Posterior vena cava (tissue), 2 donors: ENCODE results near the gene THAP7. TPM values are rescaled to one million over a fixed set of nuclear protein-coding genes. Genes with fewer than 3 reads are reported as not detected.

Experiments
- DNase-seq: peaks from one replicate; pipeline ENCODE4 v3.0.0-alpha.2; 2020; ENCODE audit warnings: low spot score
- intact Hi-C, 2 donors: fragments of 100-400 bp; cut with DNase I; formaldehyde crosslinking; loops; one replicate each; pipeline versions ENCODE4 v1.14.1 to v1.14.2; 2022 to 2023
- total RNA-seq, 2 donors: library from RNA; stranded (reverse); fragmentation: NEBNext Ultra II Directional; extraction: Animal tissue kit (Norgen Biotek cat#: 25700); gene quantifications; one replicate each; pipeline ENCODE4 v1.2.1, GENCODE V29; 2021
- donor health status: DM: yes; HTN: yes; CAD: no.
- donor health status: DM: yes; HTN: yes; CAD: no.

THAP7 gene
- total RNA-seq, 2 donors from 2014 or later, result 16.4 to 20.5 TPM

DNA sequence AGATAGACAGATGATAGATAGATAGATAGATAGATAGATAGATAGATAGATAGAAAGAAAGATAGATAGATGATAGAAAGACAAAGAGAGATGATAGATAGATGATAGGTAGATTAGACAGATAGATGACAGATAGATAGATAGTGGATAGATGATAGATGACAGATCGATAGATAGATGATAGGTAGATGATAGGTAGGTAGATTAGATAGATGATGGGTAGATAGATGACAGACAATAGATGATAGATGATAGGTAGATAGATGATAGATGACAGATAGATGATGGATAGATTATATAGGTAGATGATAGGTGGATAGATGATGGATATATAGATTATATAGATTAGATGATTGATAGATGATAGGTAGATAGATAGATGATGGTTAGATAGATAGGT is 15.6 kb downstream of the THAP7 start:
- DNase-seq, result no peak
- intact Hi-C loops, result no loop called here

DNA sequence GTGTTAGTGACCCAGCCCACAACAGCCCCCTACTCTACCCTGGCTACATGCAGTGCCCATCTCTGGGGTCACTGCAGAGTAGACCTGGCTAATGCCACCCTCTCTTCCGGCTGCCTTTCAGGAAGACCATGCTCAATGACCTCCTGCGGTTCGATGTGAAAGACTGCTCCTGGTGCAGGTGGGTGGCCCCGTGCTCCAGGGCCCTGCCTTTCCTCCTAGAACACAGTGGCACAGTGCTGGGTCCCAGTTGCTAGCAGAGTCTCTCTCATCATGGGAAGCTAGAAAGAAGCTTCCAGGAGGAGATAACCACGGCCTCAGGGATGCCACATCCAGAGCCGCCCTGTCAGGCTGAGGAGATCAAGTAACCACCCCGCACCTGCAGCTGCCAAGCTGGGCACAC is 16.2 kb downstream of the THAP7 start:
- intact Hi-C loops, result no loop called here

DNA sequence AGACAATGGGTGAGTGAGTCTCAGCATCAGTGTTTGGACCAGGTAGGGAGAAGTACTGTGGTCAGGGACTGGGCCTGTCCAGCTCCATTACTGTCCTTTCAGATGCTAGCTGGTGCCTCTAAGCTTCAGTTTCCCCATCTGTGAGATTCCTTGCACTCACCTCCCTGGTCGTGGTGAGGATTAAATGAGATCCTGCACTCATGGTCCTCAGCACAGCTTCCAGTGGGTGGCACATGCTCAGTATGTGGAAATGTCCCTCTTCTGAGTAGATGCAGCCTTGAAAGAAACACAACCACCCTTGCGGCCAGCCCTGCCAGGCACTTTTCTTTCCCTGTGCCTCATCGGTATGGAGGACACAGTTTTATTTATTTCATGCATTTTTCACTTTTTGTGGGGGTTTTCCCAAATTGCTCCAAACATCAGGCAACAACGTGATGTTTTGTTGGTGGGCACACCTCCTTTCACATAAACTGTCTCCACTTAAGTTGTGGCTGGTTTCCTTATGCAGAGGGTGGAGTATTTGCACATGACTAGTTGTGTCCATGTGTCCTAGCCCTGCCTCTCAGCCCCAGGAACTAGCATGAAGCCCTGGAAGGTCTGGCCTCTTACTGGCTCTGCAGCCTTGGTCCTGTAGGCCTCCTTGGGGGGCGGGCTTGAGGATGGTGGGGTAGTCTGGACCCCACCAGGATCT is 18.7 kb downstream of the THAP7 start:
- intact Hi-C loops, result no loop called here

More for the DNA sequence above, 16.2 kb downstream of the THAP7 start:
- no peak for DNase-seq

DNA sequence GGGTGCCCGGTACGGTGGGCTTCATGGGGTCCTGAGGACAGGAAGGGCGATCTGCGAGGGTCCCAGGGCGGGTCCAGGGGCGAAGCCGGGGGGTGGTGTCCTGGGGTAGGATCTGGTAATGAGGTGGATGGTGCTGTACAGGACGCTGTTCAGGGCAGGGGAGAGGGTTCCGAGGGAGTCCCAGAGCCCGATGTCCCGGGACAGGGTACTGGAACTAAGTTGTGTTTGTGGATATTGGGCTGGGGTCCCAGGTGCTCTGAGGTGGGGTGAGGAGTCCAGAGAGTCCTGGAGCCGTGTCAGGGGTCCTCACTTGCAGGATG is 19.4 kb downstream of the THAP7 start:
- DNase-seq, result no peak
- intact Hi-C loops, result no loop called here

More for the DNA sequence above, 18.7 kb downstream of the THAP7 start:
- no peak for DNase-seq

DNA sequence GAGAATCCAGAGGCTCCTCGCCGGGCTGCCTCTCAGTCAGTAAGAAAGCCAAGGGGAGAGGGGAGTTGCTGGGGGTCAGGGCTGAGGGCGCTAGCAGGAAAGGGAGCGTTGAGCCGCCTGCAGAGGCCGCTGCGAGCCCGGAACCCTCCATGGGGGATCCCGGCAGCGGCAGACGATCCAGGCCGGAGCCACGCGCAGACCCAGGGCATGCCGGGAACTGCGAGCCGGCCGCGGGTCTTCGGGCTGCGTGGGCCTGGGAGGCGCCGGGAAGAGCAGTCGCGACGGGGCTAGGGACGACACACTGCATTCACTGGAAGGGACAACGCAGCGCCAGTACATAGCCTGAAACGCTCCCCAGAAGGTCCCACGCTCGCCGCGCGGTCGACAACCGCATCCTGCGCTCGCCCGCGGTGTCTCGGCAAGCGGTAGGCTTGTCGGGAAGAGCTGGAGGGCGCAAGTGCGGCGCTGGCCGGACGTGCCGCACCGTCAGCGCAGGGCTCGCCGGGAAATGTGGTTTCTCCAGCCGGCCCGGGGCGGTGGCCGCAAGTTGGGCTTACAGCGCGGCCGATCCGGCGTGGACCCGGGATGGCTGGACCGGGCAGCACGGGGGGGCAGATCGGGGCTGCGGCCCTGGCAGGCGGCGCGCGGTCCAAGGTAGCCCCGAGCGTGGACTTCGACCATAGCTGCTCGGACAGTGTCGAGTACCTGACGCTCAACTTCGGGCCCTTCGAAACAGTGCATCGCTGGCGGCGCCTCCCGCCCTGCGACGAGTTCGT is 19.9 kb downstream of the THAP7 start, which contains the start of gene LZTR1:
TSS of gene LZTR1 (plus strand) at position 511 of the 776 bp plus-strand sequence. CDS start at position 586, 75 bp downstream.
- intact Hi-C loops, result no loop called here
- peak; percentile 96 for DNase-seq

DNA sequence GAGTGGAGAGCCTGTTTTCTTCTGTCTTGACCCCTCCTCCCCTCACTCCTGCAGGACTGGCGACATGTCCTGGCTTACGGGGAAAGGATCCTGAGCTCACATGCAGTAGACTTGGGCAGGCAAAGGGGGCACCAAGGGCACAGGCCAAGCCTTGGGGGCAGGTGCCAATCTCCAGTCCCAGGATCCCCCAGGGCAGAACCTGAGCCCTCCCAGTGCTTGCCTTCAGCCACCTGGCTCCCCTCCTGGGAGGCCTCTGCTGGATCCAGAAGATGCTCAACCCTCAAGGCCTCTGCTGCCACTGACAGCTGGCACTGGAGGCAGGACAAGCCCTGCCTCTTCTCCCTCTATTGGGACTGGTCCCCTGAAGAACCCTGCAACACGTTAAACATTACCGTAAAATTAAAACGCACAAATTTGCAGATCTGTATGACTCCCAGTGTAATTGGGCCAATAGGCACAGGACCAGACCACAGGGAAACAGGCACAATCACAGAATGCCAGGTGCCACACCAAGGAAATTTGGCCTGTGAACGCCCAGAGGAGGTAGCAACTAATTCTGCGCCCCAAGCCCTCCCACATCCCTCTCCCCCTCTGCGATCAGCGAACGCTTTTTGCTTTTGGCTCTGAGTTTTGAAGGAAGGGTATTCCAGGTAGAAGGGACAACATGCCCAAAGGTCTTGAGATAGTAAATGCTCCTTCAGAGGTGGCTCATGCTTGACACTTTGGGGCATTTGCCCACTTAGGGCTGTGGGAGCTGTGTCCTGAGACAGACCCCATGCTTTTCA is 20.8 kb downstream of the THAP7 start:
- intact Hi-C loops, result no loop called here

DNA sequence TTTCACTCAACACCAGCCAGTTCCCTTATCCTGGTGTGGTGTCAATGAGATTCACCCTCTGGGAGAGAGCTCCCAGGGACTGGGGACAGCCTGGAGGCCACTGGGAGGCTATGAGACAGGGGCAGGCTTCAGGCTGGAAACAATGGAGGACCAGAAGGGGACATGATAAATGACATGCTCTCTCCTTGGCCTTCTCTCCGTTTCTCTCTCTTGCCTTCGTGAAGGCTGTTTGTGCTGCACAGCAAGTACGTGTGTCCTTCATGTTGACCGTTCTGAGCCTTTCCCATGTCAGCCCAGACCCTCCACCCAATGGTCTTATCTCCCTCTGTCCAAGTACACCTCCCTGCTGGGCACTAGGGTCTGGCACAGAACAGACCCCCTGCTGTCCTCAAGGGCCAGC is 21.4 kb downstream of the THAP7 start:
- DNase-seq, result no peak
- intact Hi-C loops, result no loop called here

More for the DNA sequence above, 20.8 kb downstream of the THAP7 start:
- DNase-seq, result no peak

DNA sequence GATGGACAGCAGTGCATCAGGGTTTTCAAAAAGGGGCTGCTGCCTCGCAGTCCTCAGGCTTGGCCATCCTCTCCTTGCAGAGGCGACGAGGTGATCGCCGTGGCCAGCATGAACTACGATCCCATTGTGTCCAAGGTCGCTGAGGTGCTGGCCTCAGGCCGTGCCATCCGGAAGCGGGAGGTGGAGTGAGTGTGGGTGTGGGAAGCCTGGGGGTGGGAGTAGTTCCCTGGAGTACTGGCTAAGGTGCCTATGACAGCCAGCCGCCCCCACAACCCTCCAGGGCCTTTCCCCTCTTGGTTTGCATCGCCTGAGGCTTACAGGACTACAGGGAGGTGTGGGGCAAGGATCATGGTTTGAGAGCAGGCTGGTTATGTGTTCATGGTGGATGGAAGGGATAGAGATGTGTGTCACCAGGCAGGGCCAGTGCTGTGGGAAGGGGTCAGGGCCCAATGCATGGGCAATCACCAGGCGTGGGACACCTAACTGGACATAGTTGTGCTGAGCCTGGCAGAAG is 21.9 kb downstream of the THAP7 start:
- intact Hi-C loops, result no loop called here

DNA sequence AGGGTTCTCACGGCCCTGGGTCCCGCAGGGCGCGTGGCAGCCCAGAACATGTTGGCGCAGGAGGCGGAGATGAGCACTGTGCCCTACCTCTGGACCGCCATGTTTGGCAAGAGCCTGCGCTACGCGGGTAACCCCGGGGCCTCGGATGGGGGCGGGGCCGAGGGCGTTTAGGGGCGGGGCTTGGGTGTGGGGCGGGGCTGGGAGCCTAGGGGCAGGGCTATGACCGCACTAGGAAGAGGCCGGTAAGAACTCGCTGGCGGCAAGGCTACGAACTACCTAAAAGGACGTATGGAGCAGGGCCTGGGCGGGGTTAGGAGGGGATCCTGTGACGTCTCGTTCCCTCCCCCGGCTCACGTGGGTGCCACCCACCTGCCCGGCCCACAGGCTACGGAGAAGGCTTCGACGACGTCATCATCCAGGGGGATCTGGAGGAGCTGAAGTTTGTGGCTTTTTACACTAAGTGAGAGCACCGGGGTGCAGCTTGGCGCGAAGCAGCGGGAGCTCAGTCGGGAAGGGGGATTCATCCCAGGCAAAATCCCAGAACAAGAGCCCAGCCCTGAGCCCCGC is 22.6 kb downstream of the THAP7 start:
- DNase-seq, result peak; percentile 91
- intact Hi-C loops, result no loop called here

More for the DNA sequence above, 21.9 kb downstream of the THAP7 start:
- DNase-seq, result no peak

DNA sequence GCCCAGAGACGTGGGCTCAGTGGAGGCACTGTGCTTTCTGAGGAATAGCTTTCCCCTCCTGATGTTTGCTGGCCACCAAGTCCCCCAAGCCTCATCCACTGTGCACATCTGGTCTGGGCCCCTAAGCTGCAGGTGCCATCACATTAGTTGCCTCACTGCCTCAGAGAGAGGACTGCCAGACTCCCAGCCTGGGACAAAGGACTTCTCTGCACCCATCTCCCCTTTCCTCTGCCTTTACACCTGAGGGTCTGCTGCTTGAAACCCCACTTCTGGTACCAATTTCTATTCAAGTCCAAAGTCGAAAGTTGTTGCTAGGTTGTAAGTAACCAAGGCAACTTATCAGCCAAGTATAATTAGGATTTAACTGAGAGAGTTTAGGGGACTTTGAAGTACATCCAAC is 23.5 kb downstream of the THAP7 start:
- no peak for DNase-seq
- intact Hi-C loops, result no loop called here

DNA sequence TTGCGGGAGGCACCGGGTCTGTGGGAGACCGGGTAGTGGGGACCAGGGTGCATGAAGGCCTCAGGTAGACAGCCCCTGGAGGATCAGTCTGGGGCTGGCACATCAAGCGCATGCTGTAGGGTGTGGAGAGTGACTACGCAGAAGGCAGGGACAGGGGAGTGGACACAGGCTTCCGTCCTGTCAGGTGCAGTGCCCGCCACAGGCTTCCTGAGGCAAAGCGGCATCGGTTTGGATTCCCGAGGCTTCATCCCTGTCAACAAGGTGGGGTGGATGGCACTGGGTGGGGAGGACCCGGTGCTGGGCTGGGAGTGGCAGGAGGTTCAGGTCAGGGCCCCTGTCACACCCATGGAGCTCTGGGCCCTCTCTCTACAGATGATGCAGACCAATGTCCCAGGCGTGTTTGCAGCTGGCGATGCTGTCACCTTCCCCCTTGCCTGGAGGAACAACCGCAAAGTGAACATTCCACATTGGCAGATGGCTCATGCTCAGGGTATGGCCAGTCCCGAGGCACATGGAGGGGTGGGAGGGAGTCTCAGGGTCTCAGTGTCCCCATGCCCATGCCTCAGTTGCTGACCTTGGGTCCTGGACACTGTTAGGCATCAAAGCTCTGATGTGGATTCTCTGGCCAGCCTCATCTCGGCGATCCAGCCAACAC is 24.3 kb downstream of the THAP7 start:
- no peak for DNase-seq
- intact Hi-C loops, result no loop called here

DNA sequence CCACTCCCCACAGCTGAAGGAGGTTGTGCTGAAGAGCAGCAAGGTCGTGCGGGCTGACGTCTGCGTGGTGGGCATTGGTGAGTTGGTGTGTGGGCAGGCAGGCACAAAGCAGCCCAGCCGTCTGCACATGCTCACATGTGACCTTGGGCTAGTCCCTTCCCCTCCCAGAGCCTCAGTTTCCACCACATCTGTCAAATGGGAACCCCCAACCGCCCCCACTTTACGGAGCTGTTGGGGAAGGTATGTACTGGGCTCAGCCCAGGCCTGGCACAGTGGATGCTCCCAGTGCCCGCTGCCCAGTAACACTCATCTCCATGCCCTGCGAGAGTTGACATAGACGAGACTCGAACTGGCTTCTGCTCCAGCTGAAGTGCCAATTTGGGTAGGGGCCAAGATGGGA is 24.9 kb downstream of the THAP7 start:
- intact Hi-C loops, result no loop called here
- no peak for DNase-seq

DNA sequence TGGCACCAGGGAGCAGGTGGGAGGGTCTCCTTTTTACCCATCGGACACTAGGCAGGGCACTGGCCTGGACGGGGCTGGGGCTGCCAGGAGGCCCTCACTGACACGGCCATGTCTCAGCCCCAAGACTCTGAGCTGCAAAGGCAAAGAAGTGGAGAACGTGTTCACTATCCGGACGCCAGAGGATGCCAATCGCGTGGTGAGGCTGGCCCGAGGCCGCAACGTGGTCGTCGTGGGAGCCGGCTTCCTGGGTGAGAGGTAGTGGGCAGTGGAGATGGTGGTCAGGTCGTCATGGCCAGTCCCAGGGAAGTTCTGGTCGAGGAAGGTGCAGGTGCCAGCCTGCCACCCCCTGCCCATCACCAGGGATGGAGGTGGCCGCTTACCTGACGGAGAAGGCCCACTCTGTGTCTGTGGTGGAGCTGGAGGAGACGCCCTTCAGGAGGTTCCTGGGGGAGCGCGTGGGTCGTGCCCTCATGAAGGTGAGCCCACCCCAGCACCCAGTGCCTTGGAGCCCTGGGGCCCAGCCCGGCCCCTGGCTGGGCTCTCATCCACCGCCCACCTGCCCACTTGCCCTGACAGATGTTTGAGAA is 25.5 kb downstream of the THAP7 start:
- DNase-seq, result no peak
- intact Hi-C loops, result no loop called here

DNA sequence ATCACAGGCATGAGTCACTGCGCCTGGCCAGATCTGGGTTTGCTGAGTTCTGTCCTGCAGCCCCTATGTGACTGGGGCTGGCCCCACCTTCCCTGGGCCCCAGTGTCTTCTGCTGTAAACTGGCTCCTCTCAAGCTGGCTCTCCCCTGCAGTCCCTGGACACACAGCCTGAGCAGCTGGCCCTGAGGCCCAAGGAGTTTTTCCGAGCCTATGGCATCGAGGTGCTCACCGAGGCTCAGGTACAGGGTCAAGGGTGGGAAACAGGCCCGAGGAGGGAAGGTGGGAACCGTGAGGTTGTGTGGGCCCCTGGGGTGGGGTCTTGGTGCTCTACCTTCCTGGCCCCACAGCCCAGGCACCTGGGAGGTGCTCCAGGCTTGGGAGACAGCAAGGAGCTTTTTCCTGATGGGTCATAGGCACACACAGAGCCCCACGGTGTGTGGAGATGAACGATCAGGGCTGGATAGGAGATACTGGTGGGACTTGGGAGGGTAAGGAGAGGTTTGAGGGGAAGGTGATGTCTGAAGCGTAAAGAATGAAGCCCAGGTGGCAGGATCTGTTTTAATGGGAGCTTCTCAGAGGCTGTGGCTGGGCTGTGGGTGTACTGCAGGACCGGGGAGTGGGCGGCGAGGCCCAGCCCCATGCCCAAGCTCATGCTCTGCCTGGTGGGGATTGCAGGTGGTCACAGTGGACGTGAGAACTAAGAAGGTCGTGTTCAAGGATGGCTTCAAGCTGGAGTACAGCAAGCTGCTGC is 26.2 kb downstream of the THAP7 start:
- DNase-seq, result no peak
- intact Hi-C loops, result no loop called here

DNA sequence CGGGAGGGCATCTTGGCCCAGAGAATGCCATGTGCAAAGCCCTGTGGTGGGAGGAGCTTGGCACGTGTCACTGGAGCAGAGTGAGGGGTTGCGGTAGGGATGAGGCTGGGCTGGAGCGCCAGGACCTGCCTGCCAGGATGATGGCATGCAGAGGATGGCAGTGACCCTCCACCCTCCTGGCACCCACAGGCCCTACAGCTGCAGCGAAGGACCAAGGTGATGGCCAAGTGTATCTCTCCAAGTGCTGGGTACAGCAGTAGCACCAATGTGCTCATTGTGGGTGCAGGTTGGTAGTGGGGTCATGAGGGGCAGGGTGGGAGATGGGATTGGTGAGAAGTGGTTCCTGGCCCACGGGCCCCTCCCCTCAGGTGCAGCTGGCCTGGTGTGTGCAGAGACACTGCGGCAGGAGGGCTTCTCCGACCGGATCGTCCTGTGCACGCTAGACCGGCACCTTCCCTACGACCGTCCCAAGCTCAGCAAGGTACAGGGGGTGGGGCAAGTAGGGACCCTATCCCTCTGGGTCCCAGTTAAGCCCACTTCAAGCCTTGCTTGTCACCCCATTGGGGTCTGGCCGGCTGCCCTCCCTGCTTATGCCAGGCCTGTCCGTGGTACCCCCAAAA is 27.5 kb downstream of the THAP7 start:
- DNase-seq, result no peak
- intact Hi-C loops, result no loop called here

DNA sequence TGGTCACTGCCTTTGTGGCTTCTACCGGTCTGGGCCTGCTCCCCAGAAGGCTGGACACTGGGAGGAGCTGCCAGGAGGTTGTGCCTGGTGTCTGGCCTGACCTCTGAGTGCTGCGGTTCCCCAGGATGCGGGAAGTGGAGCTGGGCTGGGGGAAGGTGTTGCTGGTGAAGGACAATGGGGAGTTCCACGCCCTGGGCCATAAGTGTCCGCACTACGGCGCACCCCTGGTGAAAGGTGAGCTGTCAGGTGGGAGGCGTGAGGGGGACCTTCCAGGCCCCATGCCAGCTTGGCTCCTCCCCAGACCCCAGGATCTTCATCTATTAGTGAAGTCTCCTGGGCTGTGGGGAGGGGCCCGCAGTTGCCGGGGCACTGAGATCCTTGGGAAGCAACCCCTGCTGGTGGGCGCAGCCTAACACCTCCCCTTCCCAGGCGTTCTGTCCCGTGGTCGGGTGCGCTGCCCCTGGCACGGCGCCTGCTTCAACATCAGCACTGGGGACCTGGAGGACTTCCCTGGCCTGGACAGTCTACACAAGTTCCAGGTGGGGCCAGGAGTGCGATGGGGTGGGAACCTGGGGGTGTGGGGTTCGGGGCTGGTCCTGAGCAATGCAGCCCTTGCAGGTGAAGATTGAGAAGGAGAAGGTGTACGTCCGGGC is 28.2 kb downstream of the THAP7 start:
- intact Hi-C loops, result no loop called here
- DNase-seq, result no peak

DNA sequence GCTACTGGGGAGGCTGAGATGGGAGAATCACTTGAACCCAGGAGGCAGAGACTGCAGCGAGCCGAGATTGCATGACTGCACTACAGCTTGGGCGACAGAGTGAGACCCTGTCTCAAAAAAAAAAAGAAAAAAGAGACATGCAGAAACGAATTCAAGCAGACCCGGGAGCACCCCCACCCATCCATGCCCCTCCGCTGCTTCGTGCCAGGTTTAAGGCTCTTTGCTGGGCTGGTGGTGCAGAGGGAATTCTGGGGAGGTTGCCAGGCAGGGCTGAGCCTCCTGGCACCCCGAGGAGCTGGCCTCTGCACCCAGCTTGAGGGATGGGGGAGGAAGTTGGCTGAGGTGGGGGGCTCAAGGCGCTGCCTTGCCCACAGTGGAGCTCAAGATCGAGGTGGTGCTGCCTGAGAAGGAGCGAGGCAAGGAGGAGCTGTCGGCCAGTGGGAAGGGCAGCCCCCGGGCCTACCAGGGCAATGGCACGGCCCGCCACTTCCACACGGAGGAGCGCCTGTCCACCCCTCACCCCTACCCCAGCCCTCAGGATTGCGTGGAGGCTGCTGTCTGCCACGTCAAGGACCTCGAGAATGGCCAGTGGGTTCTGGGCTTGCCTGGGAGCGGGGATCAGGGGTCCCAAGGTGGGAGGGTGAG is 28.9 kb downstream of the THAP7 start:
- DNase-seq, result no peak
- intact Hi-C loops, result no loop called here
